ENCODE results near the gene PPP4R3B. TPM values are rescaled to one million over a fixed set of nuclear protein-coding genes. Genes with fewer than 3 reads are reported as not detected.
A peak's percentile ranks its signal among the peaks of the same experiment; 100 is the strongest.

Gene PPP4R3B
- total and polyA plus RNA-seq, 2 of the 8 experiments (the other 6 are each of a cell fraction or from before 2014, with no cell fraction given) = 8.5 to 39.1 TPM

DNA sequence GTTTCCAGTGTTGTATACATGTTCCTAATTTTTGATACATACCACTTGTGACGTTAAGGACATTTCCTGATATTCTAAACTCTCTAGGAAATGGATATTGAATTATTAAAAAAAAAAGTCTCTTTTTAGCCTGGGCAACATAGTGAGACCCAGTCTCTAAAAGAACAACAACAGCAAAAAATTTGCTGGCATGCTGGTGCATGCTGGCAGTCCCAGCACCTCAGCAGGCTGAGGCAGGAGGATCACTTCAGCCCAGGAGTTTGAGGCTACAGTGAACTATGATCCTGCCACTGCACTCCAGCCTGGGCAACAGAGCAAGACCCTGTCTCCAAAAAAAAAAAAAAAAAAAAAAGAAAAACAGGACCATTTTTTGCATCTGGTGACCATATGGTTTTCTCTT lies 10.5 kb upstream of the PPP4R3B start:
- Histone ChIP-seq H4K20me1 (replicated peaks in 1 of 2; ENCODE audit: control insufficient read depth in 1 of 2, insufficient read depth in 2 of 2, low read length in 2 of 2) (no peaks in the 10 kb centered on the region), H2BK5ac (ENCODE audit: low read depth, low read length) (no peak overlapping the region), H3K27ac (ENCODE audit: low read depth, low read length) (no peak overlapping the region), H3K56ac (replicated peaks; ENCODE audit: insufficient read length, low read depth, low read length) (no peak overlapping the region), H3K4me3 (ENCODE audit: extremely low read depth in 1 of 4, insufficient read depth in 2 of 4, low read depth in 3 of 4, low read length in 4 of 4) (no peak overlapping the region), H2BK120ac (replicated peaks; ENCODE audit: low read depth, low read length) (no peak overlapping the region), H3K4me1 (replicated peaks in 1 of 4; ENCODE audit: control insufficient read depth in 3 of 4, insufficient read depth in 4 of 4, low read length in 3 of 4) (no peaks in the 10 kb centered on the region), H4K8ac (ENCODE audit: extremely low read depth, insufficient read depth, low read length) (no peak overlapping the region), H3K79me2 (ENCODE audit: control insufficient read depth in 1 of 2, insufficient read depth in 2 of 2, low read length in 2 of 2) (peaks cover 0 to 2% of the 10 kb centered on the region in 2 experiments; a peak in 1 of 4 replicates), H4K91ac (replicated peaks; ENCODE audit: insufficient read length, low read length) (no peak overlapping the region), H3K14ac (ENCODE audit: insufficient read length) (no peak overlapping the region), H3K79me1 (ENCODE audit: low read depth, low read length) (peaks cover 5% of the 10 kb centered on the region; the same call in 1 of the 2 replicates), H3K18ac (ENCODE audit: extremely low read depth, low read length) (no peak overlapping the region), H3K27me3 (replicated peaks in 1 of 4; ENCODE audit: control insufficient read depth in 3 of 4, extremely low read depth in 1 of 4, insufficient read depth in 3 of 4, low read length in 3 of 4) (no peaks in the 10 kb centered on the region), H2BK12ac (ENCODE audit: low read depth, low read length) (no peak overlapping the region), H3K9me3 (ENCODE audit: insufficient read depth in 2 of 2, low read depth in 1 of 2, low read length in 1 of 2) (no peaks in the 10 kb centered on the region), H4K5ac (ENCODE audit: insufficient read length, low read depth, low read length) (no peak overlapping the region), H2AFZ (ENCODE audit: low read length) (no peak overlapping the region), H3K23ac (ENCODE audit: insufficient read length) (no peak overlapping the region), H2BK15ac (ENCODE audit: low read length) (no peak overlapping the region), H3K23me2 (ENCODE audit: low read depth, low read length) (no peaks in the 10 kb centered on the region), H3K36me3 (ENCODE audit: control insufficient read depth in 2 of 4, insufficient read depth in 4 of 4, low read length in 3 of 4) (peaks cover 0 to under 1% (median 0%) of the 10 kb centered on the region in 4 experiments; a peak in 2 of 8 replicates), H3K4me2 (ENCODE audit: insufficient read depth in 1 of 2, low read depth in 2 of 2, low read length in 2 of 2) (no peak overlapping the region), H3K9ac (replicated peaks in 1 of 4; ENCODE audit: extremely low read depth in 1 of 4, low read depth in 3 of 4, low read length in 3 of 4) (no peak overlapping the region), H2AK5ac (ENCODE audit: low read depth, low read length) (no peak overlapping the region), H2BK20ac (ENCODE audit: low read length) (no peak overlapping the region), H3K4ac (replicated peaks; ENCODE audit: insufficient read length, low read depth, low read length) (no peak overlapping the region)
- DNase-seq (ENCODE audit: low read depth in 1 of 2, low spot score in 2 of 2) (no peak), FAIRE-seq (no peak)
- ChIA-PET CTCF (ENCODE audit: partially characterized antibody) (no interaction called here), POLR2A (ENCODE audit: partially characterized antibody) (no interaction called here)
- 85% methylated on average over 1 of the region's 1 CpG; no CpG with 5 or more reads in 1 of the 2 experiments for WGBS, 2 experiments (ENCODE audit: extremely low coverage in 1 of 2, insufficient coverage in 1 of 2, insufficient read length in 1 of 2, insufficient replicate concordance in 2 of 2, low coverage in 1 of 2, low lambda C conversion rate in 2 of 2, missing lambda C conversion rate in 1 of 2)
- 0 out of 2 replicates have a peak, but pooled peaks have one; percentile 48 for TF ChIP-seq KDM1A (IDR thresholded peaks at IDR 0.05; ENCODE audit: borderline replicate concordance, low read length)
